Activated T-cell treated with anti-CD3 and anti-CD28 coated beads, Interleukin-2, amount 50 U/mL, for 72 hours (primary cell): Measurements from ENCODE around the gene OR2H1. TPM values are rescaled to one million over a fixed set of nuclear protein-coding genes. Genes with fewer than 3 reads are reported as not detected.

Experiments
- ATAC-seq, 2 donors: fragments of 150-1000 bp; cut with Tn5 transposase; replicated peaks in 1 of 2; 2 replicates each; pipeline ENCODE4 v1.10.0; 2021; ENCODE audit warnings: moderate library complexity in 2 of 2, mild to moderate bottlenecking in 1 of 2
- DNase-seq, 2 donors: peaks; one replicate each; pipeline ENCODE4 v3.0.0; 2021 to 2022; ENCODE audit warnings: mixed read lengths in 1 of 2
- H3K27ac Mint-ChIP-seq: one replicate; pipeline ENCODE4 v1.8.0; 2022; ENCODE audit warnings: mild to moderate bottlenecking, moderate library complexity, mixed read lengths
- H3K27me3 Mint-ChIP-seq: one replicate; pipeline ENCODE4 v1.8.0; 2022; ENCODE audit warnings: low read depth, mixed read lengths
- H3K36me3 Mint-ChIP-seq, 2 donors: one replicate each; pipeline ENCODE4 v1.8.0; 2022; ENCODE audit warnings: mixed read lengths in 2 of 2, mild to moderate bottlenecking in 1 of 2; ENCODE audit not compliant: insufficient read depth in 2 of 2
- H3K4me1 Mint-ChIP-seq: one replicate; pipeline ENCODE4 v1.8.0; 2022; ENCODE audit warnings: low read depth, mixed read lengths
- H3K4me3 Mint-ChIP-seq, 2 donors: one replicate each; pipeline ENCODE4 v1.8.0; 2022; ENCODE audit warnings: mild to moderate bottlenecking in 2 of 2, mixed read lengths in 2 of 2, moderate library complexity in 2 of 2
- H3K9me3 Mint-ChIP-seq, 2 donors: one replicate each; pipeline ENCODE4 v1.8.0; 2022; ENCODE audit warnings: mixed read lengths in 2 of 2
- total RNA-seq, 2 donors: library from RNA; stranded (reverse); gene quantifications; one replicate each; pipeline ENCODE4 v1.2.3, GENCODE V29; 2022

OR2H1 gene
- total RNA-seq, 2 donors from 2014 or later = not detected

- H3K27ac Mint-ChIP-seq = no peak overlapping the region
- no peaks in the 10 kb centered on the region for H3K4me1 Mint-ChIP-seq
- no peak for ATAC-seq
- H3K36me3 Mint-ChIP-seq = no peaks in the 10 kb centered on the region
- peaks cover 15% of the 10 kb centered on the region for H3K27me3 Mint-ChIP-seq
- no peak overlapping the region for H3K4me3 Mint-ChIP-seq
- no peak for DNase-seq
- H3K9me3 Mint-ChIP-seq = no peaks in the 10 kb centered on the region
Measured at GRCh38 chr6:29505808-29506207, 48.9 kb downstream of the OR2H1 start.

GRCh38 chr6:29506446-29507067, 49.6 kb downstream of the OR2H1 start:
- peaks cover 16% of the 10 kb centered on the region for H3K27me3 Mint-ChIP-seq

GRCh38 chr6:29507319-29507718, 50.4 kb downstream of the OR2H1 start:
- H3K36me3 Mint-ChIP-seq = no peaks in the 10 kb centered on the region
- no peaks in the 10 kb centered on the region for H3K9me3 Mint-ChIP-seq
- no peak for ATAC-seq
- DNase-seq = no peak
- no peak overlapping the region for H3K4me3 Mint-ChIP-seq
- H3K4me1 Mint-ChIP-seq = no peaks in the 10 kb centered on the region
- peaks cover 16% of the 10 kb centered on the region for H3K27me3 Mint-ChIP-seq
- H3K27ac Mint-ChIP-seq = no peak overlapping the region

More at GRCh38 chr6:29506446-29507067, 49.6 kb downstream of the OR2H1 start:
- Mint-ChIP-seq H3K4me3 (no peak overlapping the region), H3K36me3 (no peaks in the 10 kb centered on the region), H3K4me1 (no peaks in the 10 kb centered on the region), H3K27ac (no peak overlapping the region), H3K9me3 (no peaks in the 10 kb centered on the region)
- ATAC-seq (no peak), DNase-seq (no peak)

GRCh38 chr6:29509239-29509638, 52.3 kb downstream of the OR2H1 start:
- DNase-seq (peak; percentile 6 to 8), ATAC-seq (peak; percentile 29 to 51)
- no peaks in the 10 kb centered on the region for H3K9me3 Mint-ChIP-seq
- no peaks in the 10 kb centered on the region for H3K36me3 Mint-ChIP-seq
- peaks cover 7% of the 10 kb centered on the region for H3K27me3 Mint-ChIP-seq
- no peaks in the 10 kb centered on the region for H3K4me1 Mint-ChIP-seq
- no peak overlapping the region for H3K27ac Mint-ChIP-seq
- no peak overlapping the region for H3K4me3 Mint-ChIP-seq

GRCh38 chr6:29509711-29510110, 52.8 kb downstream of the OR2H1 start:
- no peak for DNase-seq
- no peak for ATAC-seq
- Mint-ChIP-seq H3K9me3 (no peaks in the 10 kb centered on the region), H3K4me1 (no peaks in the 10 kb centered on the region), H3K27ac (no peak overlapping the region), H3K4me3 (no peak overlapping the region), H3K27me3 (peaks cover 12% of the 10 kb centered on the region), H3K36me3 (no peaks in the 10 kb centered on the region)

- Mint-ChIP-seq H3K27me3 (peaks cover 17% of the 10 kb centered on the region), H3K4me1 (no peaks in the 10 kb centered on the region), H3K4me3 (no peak overlapping the region), H3K36me3 (no peaks in the 10 kb centered on the region), H3K9me3 (no peaks in the 10 kb centered on the region), H3K27ac (no peak overlapping the region)
- ATAC-seq (no peak), DNase-seq (no peak)
Measured at GRCh38 chr6:29510202-29510601, 53.2 kb downstream of the OR2H1 start.

GRCh38 chr6:29510746-29511300, 53.9 kb downstream of the OR2H1 start:
- ATAC-seq (no peak), DNase-seq (no peak)
- H3K27me3 Mint-ChIP-seq = peaks cover 17% of the 10 kb centered on the region
- no peaks in the 10 kb centered on the region for H3K9me3 Mint-ChIP-seq
- H3K4me1 Mint-ChIP-seq = peaks cover 3% of the 10 kb centered on the region
- H3K4me3 Mint-ChIP-seq = no peak overlapping the region
- H3K36me3 Mint-ChIP-seq = no peaks in the 10 kb centered on the region
- no peak overlapping the region for H3K27ac Mint-ChIP-seq

Other genes starting within 250 kb of the OR2H1 start
- gene OR14J1, start 155.5 kb upstream of the OR2H1 start, total RNA-seq = not detected
- gene OR5V1, start 88.3 kb upstream of the OR2H1 start, total RNA-seq = not detected
- not detected for gene OR12D3, start 81.9 kb upstream of the OR2H1 start, total RNA-seq
- not detected for gene OR12D2, start 61.5 kb upstream of the OR2H1 start, total RNA-seq
- not detected for gene OR12D1, start 42.2 kb upstream of the OR2H1 start, total RNA-seq
- not detected for gene OR10C1, start 17.8 kb upstream of the OR2H1 start, total RNA-seq
- gene OR11A1, start 84 bp upstream of the OR2H1 start, total RNA-seq = not detected
- not detected for gene MAS1L, start 30.8 kb downstream of the OR2H1 start, total RNA-seq
- 1 to 10 TPM; 1.3 to 2.1 TPM for gene UBD, start 102.6 kb downstream of the OR2H1 start, total RNA-seq
- not detected for gene OR2H2, start 128.0 kb downstream of the OR2H1 start, total RNA-seq
- 10 to 100 TPM; 21.7 to 26.6 TPM for gene GABBR1, start 176.0 kb downstream of the OR2H1 start, total RNA-seq
- not detected for gene MOG, start 199.9 kb downstream of the OR2H1 start, total RNA-seq
- gene ZFP57, start 224.0 kb downstream of the OR2H1 start, total RNA-seq = 1 to 10 TPM in 1 of 2 donors, not detected in 1; 6.3 TPM